Peyer's patch (tissue), 4 donors: ENCODE results near the gene ADAM12. TPM values are rescaled to one million over a fixed set of nuclear protein-coding genes. Genes with fewer than 3 reads are reported as not detected.

Experiments used
- DNase-seq, 3 donors: peaks; one replicate each; pipeline ENCODE4 v3.0.0-alpha.2; 2017 to 2019
- H3K27ac ChIP-seq, 4 donors: fragments of 200-600 bp; sonication (generic); one replicate each; pipeline ENCODE4 v1.5.1; 2016 to 2019
- H3K27me3 ChIP-seq, 2 donors: fragments of 200-600 bp; sonication (generic); one replicate each; pipeline ENCODE4 v1.5.1; 2019
- H3K36me3 ChIP-seq, 3 donors: fragments of 200-600 bp; sonication (generic); one replicate each; pipeline ENCODE4 v1.5.1; 2016 to 2019
- H3K4me1 ChIP-seq, 4 donors: fragments of 200-600 bp; sonication (generic); one replicate each; pipeline ENCODE4 v1.5.1; 2016 to 2019
- H3K4me3 ChIP-seq, 4 donors: fragments of 200-600 bp; sonication (generic); 1 replicate in 3 of 4; 2 replicates in 1 of 4; pipeline ENCODE4 v1.5.1; 2016 to 2019; ENCODE audit warnings: mild to moderate bottlenecking in 1 of 4
- H3K9me3 ChIP-seq, 4 donors: fragments of 200-600 bp; sonication (generic); one replicate each; pipeline ENCODE4 v1.5.1; 2016 to 2019; ENCODE audit warnings: mild to moderate bottlenecking in 1 of 4
- CTCF ChIP-seq, 6 experiments: fragments of 450-650 bp in 4 of 6; fragments of 200-600 bp in 2 of 6; sonication (generic) in 1 of 6; IDR thresholded peaks; one replicate each; pipeline ENCODE4 v1.5.1; 2017 to 2019; ENCODE audit warnings: antibody characterized with exemption in 6 of 6, mild to moderate bottlenecking in 3 of 6, moderate library complexity in 1 of 6
- POLR2A ChIP-seq, 2 donors: fragments of 450-650 bp; IDR thresholded peaks; one replicate each; pipeline ENCODE4 v1.5.1; 2017; ENCODE audit warnings: antibody characterized with exemption in 2 of 2, mild to moderate bottlenecking in 2 of 2, moderate library complexity in 2 of 2
- total RNA-seq, 4 donors: library from RNA; depleted of rRNA; stranded (reverse); fragments of >200 nt; gene quantifications; one replicate each; pipeline ENCODE4 v1.1.0, GENCODE V29; 2016

ADAM12 gene
- total RNA-seq, 4 donors from 2014 or later, result 0.13 to 2.5 (median 0.66) TPM

- Histone ChIP-seq H3K9me3 (no peaks in the 10 kb centered on the region), H3K27ac (no peak overlapping the region), H3K4me1 (no peaks in the 10 kb centered on the region), H3K4me3 (no peak overlapping the region), H3K36me3 (no peaks in the 10 kb centered on the region), H3K27me3 (no peaks in the 10 kb centered on the region)
- no peak for DNase-seq
- TF ChIP-seq POLR2A (IDR thresholded peaks at IDR 0.05), result no peak
- no peak for TF ChIP-seq CTCF (IDR thresholded peaks at IDR 0.05)
These were observed 111.1 kb downstream of the ADAM12 start for GRCh38 chr10:126277181-126277580.

- no peak overlapping the region for H3K27ac ChIP-seq
- no peak overlapping the region for H3K4me3 ChIP-seq
- H3K9me3 ChIP-seq, result no peaks in the 10 kb centered on the region
- H3K27me3 ChIP-seq, result no peaks in the 10 kb centered on the region
- no peaks in the 10 kb centered on the region for H3K36me3 ChIP-seq
- H3K4me1 ChIP-seq, result no peaks in the 10 kb centered on the region
- no peak for TF ChIP-seq POLR2A (IDR thresholded peaks at IDR 0.05)
- TF ChIP-seq CTCF (IDR thresholded peaks at IDR 0.05), result no peak
- no peak for DNase-seq
These were observed 115.8 kb downstream of the ADAM12 start for GRCh38 chr10:126272526-126272925.

GRCh38 chr10:126270111-126270510 is 118.2 kb downstream of the ADAM12 start:
- no peaks in the 10 kb centered on the region for H3K36me3 ChIP-seq
- H3K27ac ChIP-seq, result no peak overlapping the region
- H3K9me3 ChIP-seq, result no peaks in the 10 kb centered on the region
- TF ChIP-seq POLR2A (IDR thresholded peaks at IDR 0.05), result no peak
- no peak for TF ChIP-seq CTCF (IDR thresholded peaks at IDR 0.05)
- DNase-seq, result no peak
- H3K4me3 ChIP-seq, result no peak overlapping the region
- no peaks in the 10 kb centered on the region for H3K27me3 ChIP-seq
- no peaks in the 10 kb centered on the region for H3K4me1 ChIP-seq

- Histone ChIP-seq H3K27me3 (no peaks in the 10 kb centered on the region), H3K9me3 (no peaks in the 10 kb centered on the region), H3K4me3 (no peak overlapping the region), H3K36me3 (no peaks in the 10 kb centered on the region), H3K4me1 (no peaks in the 10 kb centered on the region), H3K27ac (no peak overlapping the region)
- no peak for TF ChIP-seq CTCF (IDR thresholded peaks at IDR 0.05)
- no peak for DNase-seq
These were observed 120.0 kb downstream of the ADAM12 start for GRCh38 chr10:126268013-126268920.

- Histone ChIP-seq H3K9me3 (no peaks in the 10 kb centered on the region), H3K27me3 (no peaks in the 10 kb centered on the region), H3K27ac (no peak overlapping the region), H3K4me1 (no peaks in the 10 kb centered on the region), H3K36me3 (no peaks in the 10 kb centered on the region), H3K4me3 (no peak overlapping the region)
- no peak for DNase-seq
- TF ChIP-seq CTCF (IDR thresholded peaks at IDR 0.05), result no peak
These were observed 123.9 kb downstream of the ADAM12 start for GRCh38 chr10:126264102-126265018.
